Fibroblast of the conjunctiva (primary cell): ENCODE results near the gene STX1A.

ENCODE experiments used
- DNase-seq: peaks from one replicate; pipeline ENCODE4 v3.0.0-alpha.2; 2010; ENCODE audit warnings: low read depth

The STX1A gene

DNA sequence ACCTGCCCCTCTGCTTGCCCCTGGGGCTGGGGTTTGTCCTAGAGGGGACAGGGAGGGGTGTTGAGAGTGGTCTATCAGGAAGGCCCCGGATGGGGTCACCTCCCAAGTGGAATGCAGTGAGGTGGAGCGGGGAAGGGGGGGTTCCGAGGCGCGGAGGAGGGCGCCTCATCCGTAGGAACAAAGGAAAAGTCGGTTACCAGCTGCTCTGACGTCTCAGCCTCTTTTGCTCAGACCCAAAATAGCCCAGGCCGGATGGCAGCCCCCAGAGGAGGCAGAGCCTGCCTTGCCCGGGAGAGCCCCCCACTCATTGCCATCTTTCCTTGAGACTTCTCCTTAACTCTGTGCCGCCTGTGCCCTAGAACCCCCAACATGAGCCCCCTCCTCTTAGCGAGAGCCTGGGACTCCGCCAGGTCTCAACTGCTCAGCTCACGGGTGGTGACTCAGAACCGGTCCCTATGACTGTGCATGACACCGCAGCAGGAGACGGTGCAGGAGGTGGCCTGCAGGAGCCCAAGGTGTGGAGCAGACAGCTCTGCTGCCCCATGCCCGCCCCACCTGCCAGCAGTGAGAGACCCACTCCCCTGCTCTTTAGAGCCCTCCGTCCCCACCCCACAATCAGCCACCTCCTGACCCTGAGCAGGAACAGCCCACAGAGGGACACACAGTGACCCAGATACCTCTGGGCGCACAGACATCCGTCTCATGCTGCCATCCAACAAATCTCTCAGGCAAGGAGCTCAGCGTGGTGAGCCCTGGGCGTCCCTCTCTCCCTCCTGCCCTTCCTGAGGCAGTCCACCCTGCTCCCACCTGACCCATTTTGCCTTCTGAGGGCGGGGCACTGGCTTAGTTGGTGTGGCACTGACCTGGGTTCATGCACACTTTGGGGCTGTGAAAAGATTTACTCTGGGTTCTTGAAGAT, 13.1 kb downstream of the STX1A start:
- DNase-seq, result no peak

- DNase-seq, result no peak
These were observed 13.9 kb downstream of the STX1A start for GRCh38 chr7:73705551-73705920.

DNA sequence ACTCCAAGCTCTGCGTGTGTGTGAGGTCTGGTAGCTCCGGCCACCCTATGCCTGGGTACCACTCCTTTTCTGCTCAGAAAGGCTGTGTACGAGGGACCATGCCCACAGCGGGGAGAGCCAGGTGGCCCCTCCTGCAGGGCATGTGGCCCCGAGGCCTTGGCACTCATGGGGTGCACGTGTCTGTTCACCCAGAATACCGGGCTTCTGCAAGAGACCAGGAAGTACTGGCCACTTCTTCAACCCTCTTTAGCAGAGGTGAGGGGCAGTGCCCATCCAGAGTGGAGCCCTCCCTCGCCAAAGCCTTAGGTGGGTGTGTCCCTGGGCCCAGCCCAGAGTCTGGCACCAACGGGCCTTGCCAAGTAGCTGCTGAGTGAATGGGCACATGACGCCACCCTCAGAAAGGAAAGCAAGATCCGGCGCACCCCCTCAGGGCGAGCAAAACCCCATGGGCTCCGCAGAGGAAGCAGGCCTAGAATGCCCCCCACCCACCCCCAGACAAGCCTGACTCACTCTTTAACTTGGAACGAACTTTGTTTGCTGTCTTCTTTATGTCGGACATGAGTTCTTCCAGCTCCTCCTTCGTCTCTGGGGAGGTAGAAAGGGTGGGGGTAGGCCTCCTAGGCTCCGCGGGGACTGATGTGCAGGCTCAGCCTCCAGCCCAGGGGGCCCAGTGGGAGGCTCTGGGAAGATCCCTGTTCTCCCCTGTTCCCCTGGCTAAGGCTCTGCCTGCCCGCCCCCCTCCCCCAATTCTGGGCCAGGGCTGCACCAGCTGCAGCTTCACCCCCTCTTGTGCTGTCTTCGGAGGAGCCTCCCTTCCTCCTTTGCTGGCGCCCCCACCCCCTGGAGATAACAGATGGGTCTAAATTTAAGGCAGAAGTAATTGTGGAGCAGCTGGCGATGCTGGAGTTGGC, 14.6 kb downstream of the STX1A start:
- DNase-seq, result peak; percentile 69

- peak; percentile 32 for DNase-seq
These were observed 15.5 kb downstream of the STX1A start for GRCh38 chr7:73703757-73704639.

GRCh38 chr7:73703225-73703624, 16.2 kb downstream of the STX1A start:
- DNase-seq, result no peak

DNA sequence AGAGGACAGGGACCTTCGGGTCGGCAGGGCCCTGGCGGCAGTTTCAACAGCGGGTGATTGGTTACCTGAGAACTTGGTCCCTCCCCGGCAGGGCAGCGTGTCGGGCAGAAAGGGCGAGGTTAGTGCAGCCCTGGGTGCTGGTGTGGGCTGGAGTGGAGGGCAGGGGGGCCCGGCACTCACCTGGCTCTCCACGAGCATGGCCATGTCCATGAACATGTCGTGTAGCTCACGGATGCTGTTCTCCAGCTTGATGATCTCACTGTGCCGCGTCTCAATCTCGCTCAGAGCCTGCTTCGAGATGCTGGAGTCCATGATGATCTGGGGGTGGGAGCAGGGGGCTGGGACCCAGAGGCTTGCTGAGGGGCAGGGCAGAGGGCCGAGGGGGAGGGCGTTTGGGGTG, 16.8 kb downstream of the STX1A start:
- no peak for DNase-seq

- no peak for DNase-seq
These were observed 17.2 kb downstream of the STX1A start for GRCh38 chr7:73702226-73702625.

DNA sequence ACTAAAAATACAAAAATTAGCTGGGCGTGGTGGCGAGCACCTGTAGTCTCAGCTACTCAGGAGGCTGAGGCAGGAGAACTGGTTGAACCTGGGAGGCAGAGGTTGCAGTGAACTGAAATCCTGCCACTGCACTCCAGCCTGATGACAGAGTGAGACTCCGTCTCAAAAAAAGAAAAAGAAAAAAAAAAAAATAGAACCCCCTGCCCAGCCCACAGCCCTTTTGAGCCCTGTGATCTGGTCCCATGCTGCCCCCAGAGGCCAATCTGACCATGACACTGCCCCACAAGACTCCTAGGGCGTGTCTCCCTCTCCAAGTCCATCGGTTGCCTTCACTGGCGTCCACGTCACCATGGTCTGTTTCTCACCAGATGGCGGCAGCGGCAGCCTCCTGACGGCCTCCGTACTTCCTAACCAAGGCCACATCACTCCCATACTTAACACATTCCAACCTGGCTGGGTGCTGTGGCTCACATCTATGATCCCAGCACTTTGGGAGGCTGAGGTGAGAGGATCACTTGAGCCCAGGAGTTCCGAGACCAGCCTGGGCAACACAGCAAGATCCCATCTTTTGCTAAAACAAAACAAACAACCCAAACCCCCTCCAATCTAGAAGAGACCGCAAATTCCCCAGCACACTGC, 18.0 kb downstream of the STX1A start:
- peak; percentile 35 for DNase-seq

- DNase-seq, result no peak
These were observed 18.8 kb downstream of the STX1A start for GRCh38 chr7:73700581-73701134.

- no peak for DNase-seq
These were observed 19.4 kb downstream of the STX1A start for GRCh38 chr7:73700069-73700423.

GRCh38 chr7:73699370-73700068, 19.9 kb downstream of the STX1A start:
- no peak for DNase-seq

- no peak for DNase-seq
These were observed 21.1 kb downstream of the STX1A start for GRCh38 chr7:73698410-73698809.

- DNase-seq, result no peak
These were observed 23.1 kb downstream of the STX1A start for GRCh38 chr7:73696372-73696771.

DNA sequence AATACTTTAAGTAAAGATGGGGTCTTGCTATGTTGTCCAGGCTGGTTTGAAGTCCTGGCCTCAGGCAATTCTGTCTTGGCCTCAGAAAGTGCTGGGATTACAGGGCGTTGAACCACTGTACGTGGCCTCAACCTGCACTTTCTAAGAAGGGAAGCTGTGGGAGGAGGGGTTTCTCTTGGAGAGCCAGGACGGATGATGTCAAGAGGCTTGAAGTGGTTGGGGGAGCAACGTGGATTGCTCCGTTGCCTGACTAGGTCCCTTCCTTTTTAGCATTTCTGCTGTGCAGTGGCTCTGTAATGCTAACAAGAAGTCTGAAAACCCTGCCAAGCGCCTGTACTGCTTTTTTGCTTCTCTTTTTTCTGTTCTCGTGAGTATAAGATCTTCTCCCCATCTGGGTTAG, 28.8 kb downstream of the STX1A start:
- no peak for DNase-seq

DNA sequence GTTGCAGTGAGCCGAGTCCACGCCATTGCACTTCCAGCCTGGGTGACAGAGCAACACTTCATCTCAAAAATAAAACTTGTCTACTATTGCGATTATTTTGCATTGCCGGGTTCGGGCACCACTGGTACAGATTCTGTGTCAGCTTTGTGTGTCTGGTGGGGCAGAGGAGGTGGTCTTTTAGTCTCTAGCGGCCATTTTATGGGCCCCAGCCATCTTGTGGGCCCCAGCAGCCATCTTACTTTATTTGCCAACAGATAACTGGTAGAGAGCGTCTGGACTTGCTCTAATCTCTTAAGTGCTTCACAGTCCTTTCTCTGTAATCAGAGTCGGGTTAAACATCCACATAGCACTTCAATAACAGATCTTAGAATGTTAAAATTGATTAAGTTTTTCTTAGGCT, 31.2 kb downstream of the STX1A start:
- no peak for DNase-seq

GRCh38 chr7:73685311-73685710, 34.2 kb downstream of the STX1A start:
- DNase-seq, result no peak

DNA sequence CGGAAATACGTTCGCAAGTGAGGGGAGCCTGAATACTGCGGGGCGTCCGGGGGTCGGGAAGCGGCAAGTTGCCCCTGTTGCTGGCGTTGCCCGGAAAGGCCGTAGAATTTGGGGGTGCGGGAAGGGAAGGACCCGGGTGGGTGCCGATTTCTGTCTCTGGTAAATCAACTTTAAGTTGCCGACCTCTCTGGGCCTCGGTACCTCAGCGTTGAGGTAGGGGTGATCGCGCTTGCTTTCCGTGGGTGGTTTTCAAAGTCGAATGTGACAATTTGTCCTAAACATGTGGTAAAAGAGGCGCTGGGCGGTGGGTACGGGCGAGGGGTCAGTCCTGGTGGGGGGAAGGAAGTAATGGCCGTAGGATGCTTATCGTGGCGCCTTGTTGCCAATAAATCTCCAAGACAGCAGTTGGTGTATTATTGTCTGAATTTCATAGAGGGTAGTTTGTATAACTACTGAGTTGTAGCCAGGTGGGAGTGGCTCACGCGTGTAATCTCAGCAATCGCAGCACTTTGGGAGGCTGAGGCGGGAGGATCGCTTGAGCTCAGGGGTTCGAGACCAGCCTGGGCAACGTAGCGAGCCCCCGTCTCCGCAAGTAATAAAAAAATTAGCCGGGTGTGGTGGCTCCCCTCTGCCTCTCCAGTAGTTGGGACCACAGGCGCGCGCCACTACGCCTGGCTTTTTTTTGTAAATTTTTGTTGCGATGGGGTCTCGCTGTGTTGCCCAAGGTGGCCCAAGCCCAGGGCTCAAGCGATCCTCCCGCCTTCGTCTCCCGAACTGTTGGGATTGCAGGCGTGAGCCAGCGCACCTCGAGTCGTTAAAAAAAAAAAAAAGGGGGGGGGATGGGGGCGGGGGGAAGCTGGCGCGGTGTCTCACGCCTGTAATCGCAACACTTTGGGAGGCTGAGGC, 35.4 kb downstream of the STX1A start:
- no peak for DNase-seq

DNA sequence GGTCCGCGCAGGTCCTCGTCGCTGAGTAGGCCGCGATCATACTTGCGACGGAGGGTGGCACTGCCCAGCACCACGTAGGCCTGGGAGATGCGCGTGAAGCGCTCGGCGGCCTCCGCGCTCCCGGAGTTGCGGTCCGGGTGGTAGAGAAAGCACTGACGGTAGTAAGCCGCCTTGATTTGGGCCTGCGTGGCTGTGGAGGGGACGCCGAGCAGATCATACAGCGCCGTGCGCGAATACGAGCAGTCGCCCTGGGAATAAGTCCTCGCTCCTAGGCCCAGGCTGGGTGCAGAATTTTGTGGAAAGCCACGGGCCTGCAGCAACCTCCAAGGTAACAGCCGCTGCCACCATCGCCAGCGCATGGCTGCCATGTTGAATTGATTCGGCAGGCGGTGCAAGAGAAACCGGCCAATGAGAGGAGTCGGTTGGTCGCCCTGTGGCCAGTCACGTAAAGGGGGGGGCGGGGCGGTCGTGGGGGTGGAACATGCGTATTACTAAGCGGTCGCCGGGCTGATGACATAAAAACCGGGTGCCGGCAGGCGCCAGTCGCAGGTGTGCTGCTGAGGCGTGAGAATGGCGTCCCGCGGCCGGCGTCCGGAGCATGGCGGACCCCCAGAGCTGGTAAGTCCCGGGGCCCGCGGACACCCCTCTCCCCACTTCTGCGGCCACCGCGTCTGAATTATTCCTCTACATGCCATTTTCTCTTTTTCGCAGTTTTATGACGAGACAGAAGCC, 36.2 kb downstream of the STX1A start, which contains the start of the genes BUD23 and DNAJC30:
TSS of gene BUD23 (plus strand) at position 542 of the 732 bp plus-strand sequence. CDS start at position 571, 29 bp downstream.
TSS of gene DNAJC30 (minus strand) at position 398 of the 732 bp plus-strand sequence. CDS start at position 368, 30 bp downstream.
- peak; percentile 91 for DNase-seq

DNA sequence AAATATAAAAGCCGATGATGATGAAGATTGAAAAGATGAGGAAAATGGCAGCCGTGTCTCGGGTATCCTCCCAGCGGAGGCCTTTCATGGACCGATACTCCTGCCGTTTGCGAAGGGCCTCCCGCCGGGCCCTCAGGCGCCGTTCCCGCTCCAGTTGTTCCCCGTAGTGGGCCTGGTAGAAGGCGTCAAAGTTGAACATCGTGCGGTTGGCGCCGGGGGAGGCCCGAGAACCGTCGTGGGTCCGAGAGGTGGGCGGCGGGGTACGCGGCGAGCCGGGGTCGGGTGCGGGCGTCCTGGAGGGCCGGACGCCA, 36.8 kb downstream of the STX1A start:
- DNase-seq, result no peak
